Renal cortical epithelial cell (primary cell): Measurements from ENCODE around the gene FYN. TPM values are rescaled to one million over a fixed set of nuclear protein-coding genes. Genes with fewer than 3 reads are reported as not detected.

Experiments
- DNase-seq: peaks from one replicate; pipeline ENCODE4 v3.0.0-alpha.2; 2011; ENCODE audit warnings: low read depth
- total RNA-seq: library from RNA; depleted of rRNA; stranded (reverse); fragments of >200 nt; gene quantifications from 2 replicates; pipeline ENCODE4 v1.2.3, GENCODE V29; 2014

Gene FYN
- total RNA-seq, 1 donor from 2014 or later, result 39.4 TPM

DNA sequence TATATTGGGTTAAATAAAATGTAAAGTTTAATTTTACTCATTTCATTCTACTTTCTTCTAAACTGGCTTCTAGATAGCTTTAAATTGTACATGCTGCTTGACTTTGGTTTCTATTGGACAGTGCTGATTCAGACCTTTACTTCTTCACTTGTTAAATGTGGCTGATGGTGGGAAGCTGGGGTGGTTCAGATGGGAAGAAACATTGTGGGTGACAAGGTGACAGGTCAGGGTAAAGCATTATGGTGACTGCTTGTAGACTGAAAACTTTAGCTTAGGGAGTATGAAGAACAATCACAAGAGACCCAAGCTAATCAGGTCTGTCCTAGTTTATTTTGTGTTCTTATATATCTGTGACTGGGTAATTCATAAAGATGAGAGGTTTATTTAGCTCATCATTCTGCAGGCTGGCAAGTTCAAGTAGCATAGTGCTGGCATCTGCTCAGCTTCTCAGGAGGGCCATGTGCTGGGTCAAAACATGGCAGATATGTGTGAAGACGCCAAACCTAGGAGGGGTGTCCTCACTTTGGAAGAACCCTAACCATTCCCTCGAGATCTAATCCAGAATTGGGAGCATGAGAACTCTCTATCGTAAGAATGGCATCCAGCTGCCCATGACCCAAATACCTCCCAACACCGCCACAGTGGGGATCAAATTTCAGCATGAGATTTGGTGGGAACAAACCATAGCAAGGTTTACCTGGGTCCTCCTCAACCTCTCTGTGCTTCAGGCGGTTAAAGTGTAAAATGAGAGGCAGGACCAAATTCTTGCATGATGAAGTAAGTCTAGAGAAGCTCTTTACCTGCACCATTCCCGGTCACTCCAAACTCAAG is 102.8 kb downstream of the FYN start:
- DNase-seq, result no peak

DNA sequence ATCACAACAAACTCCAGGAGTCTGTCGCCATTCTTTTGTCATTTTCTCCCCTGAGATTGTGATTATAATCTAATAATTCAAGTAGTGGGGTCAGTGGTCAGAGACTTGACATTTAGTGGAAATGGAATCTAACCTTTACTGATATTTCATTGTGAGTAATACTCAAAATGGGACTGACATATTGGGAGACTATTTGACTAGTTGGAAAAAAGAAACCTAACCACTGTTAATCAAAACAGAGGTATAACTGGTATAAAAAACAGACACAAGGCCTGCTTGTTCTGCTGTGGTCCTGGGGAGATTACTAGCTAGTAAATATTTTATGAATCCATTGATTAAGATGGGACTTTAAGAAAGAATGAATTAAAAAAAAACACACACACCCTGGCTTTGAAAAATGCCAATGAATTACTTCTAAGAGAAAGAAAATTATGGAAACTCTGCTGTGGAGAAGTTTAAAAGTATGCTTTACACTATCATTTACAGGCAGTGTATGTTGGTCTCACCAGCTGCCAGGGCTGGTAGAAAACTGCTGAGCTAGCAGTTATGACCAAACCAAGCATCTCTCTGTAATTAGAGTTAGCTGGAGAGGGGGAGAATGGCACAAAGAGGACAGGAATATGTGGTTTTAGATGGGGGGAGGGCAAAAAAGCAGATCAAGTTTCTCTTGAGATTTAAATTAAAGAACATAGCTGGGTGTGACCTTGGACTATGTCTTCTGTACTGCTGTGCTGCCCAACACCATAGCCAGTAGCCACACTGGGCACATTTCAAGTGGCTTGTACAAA is 103.7 kb downstream of the FYN start:
- DNase-seq, result no peak

DNA sequence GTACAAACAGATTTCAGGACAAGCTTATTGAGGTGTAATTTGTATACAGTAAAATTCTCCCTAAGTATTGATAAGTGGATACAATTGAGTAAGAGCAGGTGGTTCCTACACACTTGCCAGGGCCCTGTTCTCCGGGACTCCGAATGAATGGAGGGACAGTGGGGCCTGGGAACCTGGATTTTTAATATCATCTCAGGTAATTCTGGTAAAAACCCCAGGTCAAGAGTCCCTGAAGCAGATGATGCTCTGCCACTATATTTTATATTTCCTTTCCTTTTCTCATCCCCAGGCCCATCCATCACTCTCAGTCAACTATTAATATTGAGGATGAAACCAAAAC is 104.9 kb downstream of the FYN start:
- no peak for DNase-seq

DNA sequence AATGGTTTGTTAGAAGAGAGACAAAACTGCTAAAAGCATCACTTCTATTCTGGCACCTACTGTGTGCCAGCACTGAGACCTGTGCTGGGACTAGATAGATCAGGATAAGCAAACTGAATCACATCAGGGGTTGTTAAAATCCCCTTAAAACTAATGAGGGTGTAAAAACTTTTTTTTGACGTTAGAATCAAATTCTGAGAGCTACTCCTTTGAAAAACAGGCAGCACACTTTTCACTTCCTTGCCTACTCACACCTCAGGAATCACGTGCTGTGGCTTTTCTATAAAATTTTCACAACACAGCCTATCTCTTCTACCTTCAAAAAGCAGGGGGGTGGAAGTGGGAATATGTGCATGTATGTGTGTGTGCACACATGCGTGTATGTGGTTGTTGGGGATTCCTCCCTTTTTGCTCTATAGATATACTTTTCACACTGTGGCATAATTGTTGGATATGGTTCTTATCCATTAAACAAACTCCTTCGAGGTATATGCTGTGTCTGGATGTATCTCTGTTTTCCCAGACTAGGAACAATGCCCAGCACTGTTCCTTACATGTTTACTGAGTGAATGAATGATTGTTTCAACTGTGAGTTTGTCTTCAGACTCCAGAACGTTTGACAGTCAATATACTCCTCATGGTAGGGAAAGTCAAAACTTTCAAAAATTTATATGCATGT is 105.4 kb downstream of the FYN start:
- no peak for DNase-seq

DNA sequence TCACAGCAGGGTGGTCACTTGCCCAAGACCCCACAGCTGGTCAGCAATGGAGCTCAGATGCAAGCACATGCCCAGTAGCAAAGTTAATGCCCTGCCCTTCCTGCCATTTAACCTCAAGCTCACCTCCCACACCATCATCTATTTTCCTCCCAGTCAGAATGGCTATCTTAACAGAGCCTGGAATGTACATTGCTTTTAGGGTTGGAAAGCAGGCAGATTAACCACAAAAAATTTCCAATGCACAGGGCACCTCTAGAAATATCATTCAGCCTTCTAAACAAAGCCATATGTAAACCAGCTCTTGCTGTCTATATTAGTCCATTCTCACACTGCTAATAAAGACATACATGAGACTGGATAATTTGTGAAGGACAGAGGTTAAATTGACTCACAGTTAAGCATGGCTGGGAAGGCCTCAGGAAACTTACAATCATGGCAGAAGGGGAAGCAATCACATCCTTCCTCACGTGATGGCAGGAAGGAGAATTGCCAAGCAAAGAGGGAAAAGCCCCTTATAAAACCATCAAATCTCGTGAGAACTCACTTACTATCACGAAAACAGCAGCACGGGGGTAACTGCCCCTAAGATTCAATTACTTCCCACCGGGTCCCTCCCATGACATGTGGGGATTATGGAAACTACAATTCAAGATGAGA is 106.9 kb downstream of the FYN start:
- DNase-seq, result no peak

DNA sequence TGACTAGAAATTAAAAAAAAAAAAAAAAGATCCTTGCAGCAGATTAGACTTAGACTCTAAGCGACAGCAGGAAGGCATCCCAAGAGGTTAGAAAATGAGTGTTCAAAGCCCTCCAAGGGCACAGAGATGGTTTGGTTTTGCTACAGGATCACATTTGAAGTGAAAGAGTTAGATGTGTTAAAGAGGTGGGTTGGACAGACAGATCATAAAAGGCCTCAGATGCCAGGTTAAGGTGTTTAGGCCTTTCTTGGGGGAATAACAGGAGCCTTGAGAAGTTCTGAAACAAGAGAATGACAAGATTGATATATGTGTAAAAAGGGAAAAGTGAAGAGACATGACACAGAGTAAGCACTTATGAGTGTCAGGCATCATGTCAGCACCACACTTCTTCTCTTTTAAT is 107.5 kb downstream of the FYN start:
- DNase-seq, result no peak

DNA sequence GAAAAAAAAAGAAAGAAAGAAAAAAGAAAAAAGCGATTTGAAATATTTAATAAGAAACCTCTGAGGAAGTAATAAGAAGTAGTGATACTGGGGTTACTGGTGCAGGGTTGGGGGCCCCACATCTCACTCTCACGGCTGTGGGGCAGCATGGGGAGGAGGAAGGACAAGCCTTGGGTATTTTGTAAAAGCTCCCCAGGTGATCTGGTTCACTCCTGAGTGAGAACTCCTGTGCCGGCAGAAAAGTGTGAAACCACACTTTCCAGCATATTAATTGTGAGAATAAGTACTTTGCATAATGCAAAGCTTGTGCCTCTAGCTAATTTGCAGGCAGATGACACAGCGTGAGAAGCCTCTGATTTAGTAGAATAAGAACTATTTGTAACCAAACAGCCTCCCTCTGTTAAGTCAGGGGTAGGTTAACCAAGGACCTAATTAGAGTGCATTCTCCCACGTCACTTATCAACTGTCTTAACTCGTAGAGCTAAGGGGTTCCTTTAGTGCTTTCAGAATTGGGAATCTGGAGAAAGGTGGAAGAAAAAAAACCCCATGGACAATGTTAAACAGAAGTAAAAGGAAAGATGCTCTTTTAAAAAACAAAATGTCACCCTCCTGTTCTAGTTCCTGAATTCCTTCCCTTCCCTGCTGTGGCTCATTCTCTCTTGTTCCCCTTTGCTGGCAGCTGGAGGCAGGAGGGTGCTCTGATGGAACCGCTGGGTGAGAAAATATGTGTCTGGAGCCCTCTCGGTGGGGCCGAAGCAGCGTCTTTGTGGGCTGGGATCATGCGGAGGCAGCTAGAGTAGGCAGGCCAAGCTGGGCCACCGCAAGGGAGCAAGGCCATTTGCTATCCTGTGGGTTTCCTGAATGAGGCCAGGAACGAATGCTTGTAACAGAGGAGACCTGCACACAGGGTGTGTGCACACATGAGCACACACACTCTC is 108.7 kb downstream of the FYN start:
- no peak for DNase-seq

DNA sequence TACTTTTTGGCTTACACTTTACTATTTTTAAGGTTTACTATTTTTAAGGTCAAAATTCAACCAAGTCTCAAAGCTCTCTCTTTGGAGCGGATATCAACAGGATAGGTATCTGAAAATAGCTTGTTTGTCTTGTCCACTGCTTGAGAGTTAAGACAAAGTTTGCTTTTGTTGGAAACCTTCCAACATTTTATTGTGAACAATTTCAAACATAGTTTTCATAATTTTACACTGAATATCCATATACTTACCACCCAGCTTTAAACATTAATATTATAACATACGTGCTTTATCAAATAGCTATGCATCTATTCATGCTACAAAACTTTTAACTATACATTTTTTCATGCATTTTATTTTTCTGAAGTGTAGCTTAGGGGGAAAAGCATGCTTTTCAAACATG is 109.9 kb downstream of the FYN start:
- no peak for DNase-seq

DNA sequence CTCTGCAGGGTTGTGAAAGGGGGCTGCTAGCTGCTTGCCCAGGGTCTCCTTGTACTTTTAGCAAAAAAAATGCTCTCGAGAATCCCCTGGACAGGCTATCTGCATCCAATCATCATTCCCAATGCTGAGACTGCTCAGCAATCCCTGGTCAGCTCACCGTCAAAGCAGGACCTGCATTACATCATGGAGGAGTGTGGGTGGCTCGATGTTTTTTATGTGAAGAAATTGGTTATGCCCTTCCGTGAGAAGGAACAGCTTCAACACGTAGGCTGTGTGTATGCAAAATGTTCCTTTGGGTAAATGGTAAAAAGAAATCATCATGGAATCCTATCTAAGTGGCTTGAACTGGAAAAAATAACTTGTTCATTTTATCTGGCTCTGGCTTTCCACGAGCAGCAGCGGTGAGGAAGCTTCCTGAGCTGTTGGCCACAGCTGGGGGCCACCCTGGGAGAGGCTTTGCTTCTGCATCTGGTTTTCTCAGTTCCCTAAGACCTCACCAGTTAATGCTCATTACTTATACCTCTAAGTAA is 111.4 kb downstream of the FYN start:
- DNase-seq, result no peak

DNA sequence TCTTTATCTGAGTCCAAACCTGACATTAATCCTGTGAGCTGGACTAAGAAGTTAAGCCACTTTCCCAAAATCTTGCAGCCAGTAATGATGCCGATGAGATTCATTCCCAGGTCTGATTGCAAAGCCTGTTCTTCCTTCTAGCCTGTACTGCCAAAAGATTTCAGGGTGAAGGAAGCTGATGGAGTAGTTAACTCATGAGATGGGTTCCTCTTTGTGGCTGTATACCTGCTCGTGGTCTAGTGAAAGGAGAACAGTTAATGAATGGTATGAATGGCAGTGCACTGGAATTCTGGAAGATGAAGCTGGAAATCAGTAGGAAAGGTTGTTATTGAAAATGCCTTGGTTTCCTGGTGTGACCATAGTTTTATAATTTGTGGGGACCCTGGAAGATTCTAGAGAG is 112.0 kb downstream of the FYN start:
- no peak for DNase-seq

DNA sequence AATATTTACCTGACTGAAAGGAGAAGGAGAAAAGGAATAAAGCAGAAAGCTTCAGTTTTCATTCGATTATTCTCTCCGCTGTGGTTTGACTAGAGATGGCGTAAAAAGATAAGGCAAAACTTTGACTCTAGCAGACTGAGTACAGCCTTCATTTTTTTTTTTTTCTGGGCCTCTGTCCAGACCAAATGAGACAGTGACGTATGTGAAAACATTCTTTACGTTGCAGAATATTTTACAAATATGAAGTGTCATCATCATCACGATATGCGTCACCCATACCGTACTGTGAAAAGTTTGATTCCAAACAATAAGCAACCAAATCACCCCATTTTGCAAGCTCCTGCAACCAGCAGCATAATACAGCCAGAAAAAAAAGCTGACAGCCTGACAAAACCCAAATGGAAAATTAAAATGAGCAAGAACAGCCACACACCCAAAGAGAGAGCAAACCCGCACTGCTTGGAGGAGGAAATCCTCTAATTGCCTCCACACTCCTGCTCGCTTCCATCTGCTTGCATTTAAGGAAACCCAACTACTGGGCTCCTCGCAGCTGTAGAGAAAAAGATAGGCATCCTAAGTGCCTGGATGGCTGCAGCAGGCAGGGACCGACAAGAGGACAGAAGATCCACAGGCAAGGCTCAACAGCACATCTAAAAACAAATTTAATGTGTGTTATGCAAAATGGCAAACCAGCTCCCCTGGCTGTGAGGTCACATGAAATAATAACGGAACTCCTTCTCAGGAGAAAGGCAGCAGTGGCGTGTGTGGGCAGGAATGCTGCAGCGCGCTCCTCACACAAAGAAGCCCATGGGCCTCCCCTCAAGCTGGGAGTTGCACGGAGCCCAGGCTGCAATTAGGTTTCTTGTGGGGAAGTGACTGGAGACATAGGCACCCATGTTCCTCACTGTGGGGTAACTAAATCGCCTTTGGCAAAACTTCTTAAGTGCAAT is 113.1 kb downstream of the FYN start:
- DNase-seq, result no peak

DNA sequence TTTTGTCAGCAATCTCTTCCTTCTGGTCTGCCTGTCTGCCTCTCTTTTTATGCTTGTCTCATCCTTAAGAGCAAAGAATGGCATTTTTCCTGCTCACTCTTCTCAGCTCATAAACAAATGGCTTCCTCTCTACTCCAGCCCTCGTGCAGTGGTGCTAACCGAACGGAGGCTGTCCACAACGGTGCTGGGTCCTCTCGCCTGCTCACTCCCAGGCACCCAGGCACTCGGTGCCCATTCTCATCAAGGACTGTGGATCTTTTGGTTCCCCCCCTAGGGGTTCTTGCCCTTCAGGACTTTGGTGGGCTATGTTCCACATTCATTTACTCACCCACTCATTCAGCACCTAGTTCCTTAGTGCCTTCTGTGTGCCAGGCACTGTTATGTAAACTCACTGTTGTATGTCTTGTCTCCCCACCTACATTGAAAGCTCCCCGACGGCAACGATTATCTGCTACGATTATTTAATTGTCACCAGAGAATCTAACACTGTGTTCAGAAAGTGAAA is 113.9 kb downstream of the FYN start:
- no peak for DNase-seq

DNA sequence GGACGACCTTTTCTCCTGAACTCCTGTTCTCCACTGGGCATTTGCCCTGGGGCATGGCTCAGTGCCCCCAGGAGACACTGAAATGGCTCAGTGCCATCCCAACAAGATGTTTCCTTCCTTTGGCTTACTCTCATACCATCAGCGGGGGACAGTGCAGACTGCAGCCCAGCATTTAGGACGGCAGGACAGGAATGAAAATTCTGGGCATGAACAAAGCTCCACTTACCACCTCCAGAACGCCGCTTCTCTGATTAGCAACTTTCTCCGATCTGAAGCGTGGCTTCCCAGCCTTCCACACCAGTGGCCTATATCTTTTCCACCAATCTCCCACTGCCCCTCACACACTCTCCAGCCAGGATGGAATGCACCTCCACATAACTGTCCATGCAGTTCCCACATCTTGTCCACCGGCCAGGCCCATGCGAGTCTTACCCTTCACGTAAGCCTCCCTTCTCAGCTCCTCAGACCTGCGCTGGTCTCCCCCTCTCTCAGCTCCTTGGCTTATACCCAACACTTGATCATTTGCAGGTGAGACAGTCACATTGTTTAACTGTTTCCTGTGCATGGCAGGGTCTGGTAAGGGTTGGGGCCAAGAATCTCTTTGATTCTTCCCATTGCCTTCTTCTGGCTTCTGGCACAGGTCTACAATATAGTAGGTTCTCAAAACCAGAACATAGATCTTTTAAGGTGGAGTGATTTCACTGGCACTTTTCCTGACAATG is 114.5 kb downstream of the FYN start:
- no peak for DNase-seq

DNA sequence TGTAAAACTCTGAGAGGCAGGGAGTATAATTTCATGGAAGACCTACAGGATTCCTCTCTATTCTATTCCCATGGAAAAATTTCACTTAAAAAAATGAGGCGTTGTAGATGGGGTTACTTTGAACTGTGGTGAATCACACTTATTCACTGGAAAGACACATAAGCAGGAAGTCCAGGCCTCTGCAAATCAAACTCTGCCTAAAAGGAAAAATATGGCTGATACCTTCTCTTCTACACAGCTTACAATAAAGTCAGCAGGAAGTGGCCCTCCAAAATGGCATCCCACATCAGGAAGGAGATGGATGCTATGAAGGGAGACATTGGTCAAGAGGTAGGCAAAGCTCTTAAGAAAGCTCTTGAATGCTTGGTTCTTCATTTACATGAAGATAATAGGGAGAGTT is 115.9 kb downstream of the FYN start:
- peak; percentile 52 for DNase-seq

DNA sequence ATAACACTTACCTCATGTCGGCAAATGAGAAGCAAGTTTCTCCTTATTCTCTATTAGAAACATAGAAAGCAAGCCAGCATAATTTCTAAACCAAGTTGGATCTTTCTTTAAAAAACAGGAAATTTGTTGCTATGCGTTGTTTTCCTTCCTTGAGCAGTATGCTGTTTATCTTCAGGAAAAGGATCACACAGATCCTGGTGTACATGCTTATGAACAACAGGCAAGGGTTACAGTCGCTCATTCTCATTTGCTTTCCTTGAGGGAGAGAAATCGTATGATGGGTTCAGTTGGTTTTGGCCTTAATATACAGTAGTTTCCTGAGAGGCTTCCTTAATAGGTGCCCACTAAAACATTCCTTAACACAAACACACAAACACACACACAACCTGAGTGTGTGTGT is 118.8 kb downstream of the FYN start:
- DNase-seq, result no peak

DNA sequence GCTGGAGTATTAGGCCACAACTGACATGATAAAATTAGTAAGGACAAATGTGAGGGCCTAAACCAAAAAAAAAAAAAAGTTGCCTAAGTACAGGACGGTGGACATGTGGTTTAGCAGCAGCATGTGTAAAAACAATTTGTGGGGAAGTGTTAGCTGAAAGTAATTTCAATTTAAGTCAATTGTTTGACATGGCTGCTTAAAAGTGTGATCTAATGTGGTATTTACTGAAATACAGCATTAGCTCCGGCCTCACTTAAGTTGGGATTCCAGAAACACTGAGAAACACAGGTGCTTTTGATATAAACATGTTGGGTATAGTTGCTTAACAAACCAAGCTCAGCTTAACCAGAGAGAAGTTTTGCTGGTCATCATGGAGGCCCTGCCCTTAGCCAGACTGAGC is 119.7 kb downstream of the FYN start:
- DNase-seq, result no peak

DNA sequence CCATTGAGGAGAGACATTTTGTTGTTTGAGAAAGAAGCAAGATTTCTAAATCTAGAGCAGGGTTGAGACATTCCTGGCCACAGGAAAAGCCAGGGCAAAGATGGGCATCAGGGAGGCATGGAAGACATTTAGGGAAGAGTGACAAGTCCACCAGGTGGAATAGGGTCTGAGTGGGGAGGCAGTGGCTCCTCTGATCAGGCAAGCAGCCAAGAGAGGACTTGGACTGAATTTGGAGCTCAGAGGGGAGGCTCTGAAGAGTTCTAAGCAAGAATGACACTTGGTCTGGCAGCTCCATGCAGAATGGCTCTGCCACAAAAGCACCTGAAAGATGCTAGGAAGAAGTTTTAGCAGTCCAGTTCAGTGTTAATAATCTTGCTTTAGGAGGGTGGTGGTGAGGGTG is 120.8 kb downstream of the FYN start:
- DNase-seq, result no peak

DNA sequence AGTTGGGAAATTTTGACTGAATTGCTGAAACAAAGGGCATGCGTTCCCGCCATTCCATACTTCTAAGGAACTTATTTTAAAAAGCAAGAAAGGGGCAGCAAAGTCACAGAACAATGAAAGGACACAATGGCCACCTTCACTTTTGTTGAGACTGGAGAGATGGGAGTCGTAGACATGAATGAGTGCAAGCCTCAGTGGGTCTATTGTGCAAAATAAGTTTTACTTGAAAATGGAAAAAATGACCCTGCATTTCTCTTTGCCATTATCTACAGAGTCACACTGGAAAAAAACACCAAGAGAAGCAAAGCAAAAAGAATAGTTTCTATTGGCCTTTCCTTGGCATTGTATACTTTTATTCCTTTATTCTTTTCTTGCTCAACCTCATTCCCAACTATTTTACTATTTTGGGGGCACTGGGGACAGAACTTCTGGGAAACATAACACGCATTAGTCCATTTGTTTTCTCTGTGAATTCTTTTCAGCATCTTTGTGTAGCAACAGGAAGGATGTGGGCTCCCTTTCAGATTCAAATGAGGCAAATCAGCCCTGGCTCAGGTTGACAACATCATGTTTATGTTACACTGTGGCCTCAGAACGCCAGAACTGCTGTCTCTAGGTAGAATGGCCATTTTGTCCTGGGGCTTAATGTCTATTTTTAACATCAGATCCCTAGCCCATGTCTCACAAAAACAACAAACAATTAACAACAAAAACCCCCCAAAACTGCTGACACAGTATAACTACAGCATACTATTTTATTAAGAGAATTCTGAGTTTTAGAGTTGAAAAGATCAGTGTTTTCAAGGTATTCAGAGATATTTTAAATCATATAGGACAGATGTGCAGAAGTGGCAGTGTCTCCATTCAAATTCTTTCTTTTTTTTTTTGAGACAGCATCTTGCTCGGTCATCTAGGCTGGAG is 122.2 kb downstream of the FYN start:
- DNase-seq, result no peak
